WTC11 (cell line): ENCODE measurements around the gene GLE1.

Experiments
- CREB1 ChIP-seq: sonication (generic); formaldehyde crosslinking; IDR thresholded peaks from 2 replicates; pipeline ENCODE4 v1.8.0; 2023; ENCODE audit warnings: mild to moderate bottlenecking, missing genetic modification reagents
- HMGA2 ChIP-seq: fragments of 250-450 bp; sonication (Bioruptor Pico); IDR thresholded peaks from 2 replicates; pipeline ENCODE4 v1.4.0; 2021; ENCODE audit warnings: mild to moderate bottlenecking, moderate library complexity
- MXD4 ChIP-seq: fragments of 250-450 bp; sonication (Bioruptor Pico); IDR thresholded peaks from 2 replicates; pipeline ENCODE4 v1.8.0; 2021; ENCODE audit warnings: mild to moderate bottlenecking, moderate library complexity, borderline replicate concordance
- RORB ChIP-seq: fragments of 250-450 bp; sonication (Bioruptor Pico); IDR thresholded peaks from 2 replicates; pipeline ENCODE4 v1.9.0; 2021; ENCODE audit warnings: mild to moderate bottlenecking
- SMAD3 ChIP-seq: sonication (generic); formaldehyde crosslinking; IDR thresholded peaks from 2 replicates; pipeline ENCODE4 v1.8.0; 2022; ENCODE audit warnings: missing genetic modification reagents, mild to moderate bottlenecking, borderline replicate concordance
- SP1 ChIP-seq: sonication (generic); formaldehyde crosslinking; conservative IDR thresholded peaks from 2 replicates; pipeline ENCODE4 v1.8.1; 2022; ENCODE audit warnings: missing genetic modification reagents
- TF ChIP-seq, protein P1 (sequence below): sonication (generic); formaldehyde crosslinking; conservative IDR thresholded peaks from 2 replicates; pipeline ENCODE4 v1.8.1; 2022; ENCODE audit warnings: mild to moderate bottlenecking, missing genetic modification reagents
- TF ChIP-seq, protein P2 (sequence below): fragments of 200-600 bp; IDR thresholded peaks from 2 replicates; pipeline ENCODE4 v1.8.0; 2022; ENCODE audit warnings: antibody characterized with exemption

- TF ChIP-seq MXD4 (CRISPR knock-in tag) = no peak
- TF ChIP-seq, protein P1, sequence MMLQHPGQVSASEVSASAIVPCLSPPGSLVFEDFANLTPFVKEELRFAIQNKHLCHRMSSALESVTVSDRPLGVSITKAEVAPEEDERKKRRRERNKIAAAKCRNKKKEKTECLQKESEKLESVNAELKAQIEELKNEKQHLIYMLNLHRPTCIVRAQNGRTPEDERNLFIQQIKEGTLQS (CRISPR knock-in tag) = no peak
- TF ChIP-seq, protein P2, sequence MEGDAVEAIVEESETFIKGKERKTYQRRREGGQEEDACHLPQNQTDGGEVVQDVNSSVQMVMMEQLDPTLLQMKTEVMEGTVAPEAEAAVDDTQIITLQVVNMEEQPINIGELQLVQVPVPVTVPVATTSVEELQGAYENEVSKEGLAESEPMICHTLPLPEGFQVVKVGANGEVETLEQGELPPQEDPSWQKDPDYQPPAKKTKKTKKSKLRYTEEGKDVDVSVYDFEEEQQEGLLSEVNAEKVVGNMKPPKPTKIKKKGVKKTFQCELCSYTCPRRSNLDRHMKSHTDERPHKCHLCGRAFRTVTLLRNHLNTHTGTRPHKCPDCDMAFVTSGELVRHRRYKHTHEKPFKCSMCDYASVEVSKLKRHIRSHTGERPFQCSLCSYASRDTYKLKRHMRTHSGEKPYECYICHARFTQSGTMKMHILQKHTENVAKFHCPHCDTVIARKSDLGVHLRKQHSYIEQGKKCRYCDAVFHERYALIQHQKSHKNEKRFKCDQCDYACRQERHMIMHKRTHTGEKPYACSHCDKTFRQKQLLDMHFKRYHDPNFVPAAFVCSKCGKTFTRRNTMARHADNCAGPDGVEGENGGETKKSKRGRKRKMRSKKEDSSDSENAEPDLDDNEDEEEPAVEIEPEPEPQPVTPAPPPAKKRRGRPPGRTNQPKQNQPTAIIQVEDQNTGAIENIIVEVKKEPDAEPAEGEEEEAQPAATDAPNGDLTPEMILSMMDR = no peak
- no peak for TF ChIP-seq HMGA2
- no peak for TF ChIP-seq SP1
- no peak for TF ChIP-seq CREB1 (CRISPR knock-in tag)
- TF ChIP-seq RORB (CRISPR knock-in tag) = no peak
- TF ChIP-seq SMAD3 (CRISPR knock-in tag) = no peak
Observed at GRCh38 chr9:128505414-128505765, 871 bp downstream of the GLE1 start.
